Endothelial cell of umbilical vein (primary cell): ENCODE results near the gene ZNF664. TPM values are rescaled to one million over a fixed set of nuclear protein-coding genes. Genes with fewer than 3 reads are reported as not detected.

Experiments used
- BruUV-seq: library from RNA; stranded (reverse); fragments of 400-500 nt; replicated peaks from 2 replicates; lab custom pipeline; 2021; lab: Mats Ljungman, UMichigan
- CTCF ChIA-PET: fragments of 300-600, 350-600 bp; sonication (Branson Sonifier 250); formaldehyde crosslinking; loops from one replicate; lab custom pipeline; 2021; ENCODE audit warnings: antibody characterized with exemption, inconsistent platforms; lab: Charles Lee
- POLR2A ChIA-PET: fragments of 300-600, 350-600 bp; sonication (Branson Sonifier 250); formaldehyde crosslinking; loops from one replicate; lab custom pipeline; 2021; ENCODE audit warnings: antibody characterized with exemption, inconsistent platforms; lab: Charles Lee
- DNase-seq: peaks from one replicate; pipeline ENCODE4 v3.0.0-alpha.2; 2011; ENCODE audit warnings: low read depth, low spot score
- FAIRE-seq: peaks from 2 replicates; lab custom pipeline; 2011; peaks lifted over from hg19 to GRCh38; lab: Jason Lieb, UNC
- H2AFZ ChIP-seq: 2 replicates; pipeline ENCODE4 v1.6.0; 2012; ENCODE audit warnings: low read depth, low read length, control low read depth, inconsistent platforms
- H3K27ac ChIP-seq: 2 replicates; pipeline ENCODE4 v1.5.1; 2011; ENCODE audit warnings: low read depth, mild to moderate bottlenecking, control low read depth, low read length, moderate library complexity; ENCODE audit not compliant: insufficient read depth
- H3K27me3 ChIP-seq, 2 experiments: 2 replicates each; pipeline versions ENCODE4 v1.6.0 to v1.6.1; 2011; ENCODE audit warnings: low read length in 2 of 2, mixed read lengths in 1 of 2; ENCODE audit not compliant: control insufficient read depth in 2 of 2, insufficient read depth in 2 of 2
- H3K36me3 ChIP-seq, 2 experiments: 2 replicates in 1 of 2; 3 replicates in 1 of 2; pipeline ENCODE4 v1.5.1; 2011; ENCODE audit warnings: low read length in 2 of 2, mild to moderate bottlenecking in 1 of 2, moderate library complexity in 1 of 2; ENCODE audit not compliant: control insufficient read depth in 2 of 2, insufficient read depth in 2 of 2; ENCODE audit errors: extremely low read depth in 1 of 2
- H3K4me1 ChIP-seq: 3 replicates; pipeline ENCODE4 v1.5.1; 2011; ENCODE audit warnings: mild to moderate bottlenecking, low read length; ENCODE audit not compliant: control insufficient read depth, insufficient read depth; ENCODE audit errors: extremely low read depth
- H3K4me2 ChIP-seq: 2 replicates; pipeline ENCODE4 v1.6.1; 2011; ENCODE audit warnings: low read length, control low read depth, mixed read lengths; ENCODE audit not compliant: insufficient read depth
- H3K4me3 ChIP-seq, 3 experiments: fragments of 200-600 bp in 1 of 3; sonication (generic), shearing (Covaris generic) in 1 of 3; replicated peaks in 1 of 3; 2 replicates each; pipeline ENCODE4 v1.5.1; 2011 to 2016; ENCODE audit warnings: control low read depth in 3 of 3, low read length in 3 of 3, mild to moderate bottlenecking in 2 of 3, inconsistent platforms in 1 of 3, low read depth in 1 of 3, moderate library complexity in 1 of 3; ENCODE audit not compliant: insufficient read depth in 1 of 3
- H3K79me2 ChIP-seq: 2 replicates; pipeline ENCODE4 v1.6.0; 2012; ENCODE audit warnings: low read length, inconsistent platforms; ENCODE audit not compliant: control insufficient read depth, insufficient read depth
- H3K9ac ChIP-seq: replicated peaks from 2 replicates; pipeline ENCODE3; 2011; ENCODE audit warnings: low read length, control low read depth; ENCODE audit not compliant: insufficient read depth; ENCODE audit errors: extremely low read depth
- H3K9me1 ChIP-seq: replicated peaks from 3 replicates; pipeline ENCODE4 v1.6.0; 2011; ENCODE audit warnings: mild to moderate bottlenecking, low read length; ENCODE audit not compliant: control insufficient read depth, insufficient read depth; ENCODE audit errors: extremely low read depth
- H3K9me3 ChIP-seq: replicated peaks from 2 replicates; pipeline ENCODE4 v1.5.1; 2012; ENCODE audit warnings: low read length, inconsistent platforms; ENCODE audit not compliant: control insufficient read depth, insufficient read depth
- H4K20me1 ChIP-seq: replicated peaks from 2 replicates; pipeline ENCODE3; 2011; ENCODE audit warnings: mild to moderate bottlenecking, low read length; ENCODE audit not compliant: control insufficient read depth, insufficient read depth; ENCODE audit errors: extremely low read depth
- EZH2 ChIP-seq: IDR thresholded peaks from 2 replicates; pipeline ENCODE4 v1.6.1; 2012; ENCODE audit warnings: borderline replicate concordance, low read depth, mild to moderate bottlenecking, moderate library complexity, low read length, inconsistent platforms; ENCODE audit not compliant: severe bottlenecking
- FOS ChIP-seq: IDR thresholded peaks from 2 replicates; pipeline ENCODE4 v1.6.1; 2011; ENCODE audit warnings: mild to moderate bottlenecking, low read length, moderate library complexity, borderline replicate concordance; ENCODE audit not compliant: insufficient read depth
- GATA2 ChIP-seq: IDR thresholded peaks from 2 replicates; pipeline ENCODE4 v1.7.0; 2011; ENCODE audit warnings: low read depth, mild to moderate bottlenecking, moderate library complexity, mixed read lengths, low read length; ENCODE audit not compliant: insufficient read length, insufficient read depth
- JUN ChIP-seq: IDR thresholded peaks from 2 replicates; pipeline ENCODE4 v1.6.1; 2011; ENCODE audit warnings: borderline replicate concordance, low read depth; ENCODE audit not compliant: insufficient read length, insufficient read depth
- MYC ChIP-seq: IDR thresholded peaks from one replicate; pipeline ENCODE4 v1.6.1; 2011; ENCODE audit warnings: mild to moderate bottlenecking, low read depth, low read length
- POLR2A ChIP-seq: IDR thresholded peaks from 2 replicates; pipeline ENCODE4 v1.6.1; 2012; ENCODE audit warnings: low read depth, mild to moderate bottlenecking, control low read depth, low read length
- POLR2AphosphoS5 ChIP-seq: IDR thresholded peaks from 2 replicates; pipeline ENCODE4 v1.6.1; 2012; ENCODE audit warnings: low read depth, mild to moderate bottlenecking, control low read depth, low read length, moderate library complexity; ENCODE audit not compliant: insufficient read depth
- dilution Hi-C: fragments of 300-500 bp; cut with MboI; formaldehyde crosslinking; loops from one replicate; pipeline ENCODE4 v1.15.0; 2019; ENCODE audit warnings: low sequenced_read_pairs; ENCODE audit not compliant: extremely low pct_ligation_motif_present
- intact Hi-C: fragments of 100-400 bp; cut with micrococcal nuclease; formaldehyde crosslinking; loops from one replicate; pipeline ENCODE4 v1.10.0; 2022
- polyA plus RNA-seq, 4 experiments: library from polyadenylated mRNA; depleted of rRNA in 3 of 4; stranded (reverse) in 3 of 4; unstranded in 1 of 4; fragments of >200 nt; gene quantifications; 2 replicates each; pipeline versions ENCODE4 v1.2.1 to v1.2.3, GENCODE V29; 2011 to 2012; ENCODE audit warnings: missing spikeins in 1 of 4
- total RNA-seq: library from RNA; stranded (reverse); gene quantifications from 2 replicates; pipeline ENCODE4 v1.2.3, GENCODE V29; 2021
- TF ChIP-seq, protein P1 (sequence below): IDR thresholded peaks from 2 replicates; pipeline ENCODE4 v1.6.1; 2011; ENCODE audit not compliant: insufficient read depth, insufficient read length
- TF ChIP-seq, protein P2 (sequence below), 2 donors: IDR thresholded peaks; 1 replicate in 1 of 2; 2 replicates in 1 of 2; pipeline ENCODE4 v1.5.1; 2011; ENCODE audit warnings: low read length in 2 of 2, mild to moderate bottlenecking in 2 of 2, moderate library complexity in 2 of 2, control low read depth in 1 of 2, inconsistent platforms in 1 of 2, low read depth in 1 of 2; ENCODE audit not compliant: insufficient read depth in 1 of 2; ENCODE audit errors: extremely low read depth in 1 of 2

Gene ZNF664
- total and polyA plus RNA-seq, 2 donors (not counting 3 experiments of a cell fraction or from before 2014, with no cell fraction given) = 29.8 to 71.3 TPM

DNA sequence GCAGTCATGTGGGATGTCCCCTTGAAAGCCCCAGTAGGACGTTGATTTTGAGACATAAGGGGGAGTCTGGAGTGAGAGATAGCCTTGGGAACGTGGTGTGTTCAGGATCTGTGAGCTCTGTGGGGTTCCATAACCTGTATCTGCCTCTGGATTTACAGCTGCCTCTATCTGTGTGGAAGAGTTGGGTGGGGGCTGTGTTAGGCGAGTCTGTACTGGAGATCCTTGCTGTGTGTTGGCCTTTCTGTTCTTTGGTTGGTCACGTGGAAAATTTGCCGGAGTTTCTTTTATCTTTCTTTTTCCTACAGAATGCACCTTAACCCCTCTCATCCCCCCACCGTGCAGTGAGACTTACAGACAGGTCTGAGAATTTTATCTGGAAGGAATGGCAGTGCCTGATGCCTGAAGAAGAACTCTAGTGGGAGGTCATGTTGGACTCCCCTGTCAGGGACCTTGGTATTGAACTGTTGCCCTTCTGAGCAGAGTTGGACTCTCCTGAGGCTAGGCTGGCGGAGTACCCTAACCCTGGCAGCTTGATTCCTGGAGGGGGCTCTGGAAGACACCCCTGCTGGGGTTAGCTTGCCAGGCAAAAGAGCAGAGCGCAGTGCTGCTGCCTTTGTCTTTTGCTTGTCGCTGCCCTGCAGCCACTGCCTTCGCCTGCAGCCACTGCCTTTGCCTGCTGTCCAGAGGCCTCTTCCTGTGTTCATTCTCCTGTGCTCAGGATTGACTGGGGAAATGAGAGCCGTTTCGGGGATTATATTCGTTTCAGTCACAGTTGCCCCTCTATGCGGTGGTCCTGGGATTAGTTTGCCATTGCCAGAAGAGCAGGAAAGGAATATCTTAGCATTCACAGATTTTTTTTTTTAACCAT is 34.1 kb downstream of the ZNF664 start:
- no peak for FAIRE-seq
- H3K4me1 ChIP-seq = no peaks in the 10 kb centered on the region
- POLR2A ChIA-PET = no interaction called here
- H3K4me3 ChIP-seq = no peak overlapping the region
- H3K27ac ChIP-seq = no peak overlapping the region
- intact Hi-C loops = no loop called here
- H3K79me2 ChIP-seq = no peaks in the 10 kb centered on the region
- H3K4me2 ChIP-seq = no peak overlapping the region
- no peaks in the 10 kb centered on the region for H3K9me1 ChIP-seq
- BruUV-seq = no TSS peak
- H3K9me3 ChIP-seq = no peaks in the 10 kb centered on the region
- no peak for DNase-seq
- peaks cover 9 to 12% of the 10 kb centered on the region in 2 experiments for H3K36me3 ChIP-seq
- CTCF ChIA-PET = interaction anchor here (1.8 kb wide), 1 partner anchor 25 kb away, joined by 6 read pairs; no protein-coding TSS in a partner anchor
- H3K27me3 ChIP-seq = no peaks in the 10 kb centered on the region
- no peaks in the 10 kb centered on the region for H4K20me1 ChIP-seq
- no peak overlapping the region for H3K9ac ChIP-seq
- TF ChIP-seq EZH2 (no peak), GATA2 (no peak), POLR2AphosphoS5 (no peak), POLR2A (no peak), JUN (no peak), MYC (no peak), FOS (no peak)
- TF ChIP-seq, protein P1, sequence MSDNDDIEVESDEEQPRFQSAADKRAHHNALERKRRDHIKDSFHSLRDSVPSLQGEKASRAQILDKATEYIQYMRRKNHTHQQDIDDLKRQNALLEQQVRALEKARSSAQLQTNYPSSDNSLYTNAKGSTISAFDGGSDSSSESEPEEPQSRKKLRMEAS = no peak
- TF ChIP-seq, protein P2, sequence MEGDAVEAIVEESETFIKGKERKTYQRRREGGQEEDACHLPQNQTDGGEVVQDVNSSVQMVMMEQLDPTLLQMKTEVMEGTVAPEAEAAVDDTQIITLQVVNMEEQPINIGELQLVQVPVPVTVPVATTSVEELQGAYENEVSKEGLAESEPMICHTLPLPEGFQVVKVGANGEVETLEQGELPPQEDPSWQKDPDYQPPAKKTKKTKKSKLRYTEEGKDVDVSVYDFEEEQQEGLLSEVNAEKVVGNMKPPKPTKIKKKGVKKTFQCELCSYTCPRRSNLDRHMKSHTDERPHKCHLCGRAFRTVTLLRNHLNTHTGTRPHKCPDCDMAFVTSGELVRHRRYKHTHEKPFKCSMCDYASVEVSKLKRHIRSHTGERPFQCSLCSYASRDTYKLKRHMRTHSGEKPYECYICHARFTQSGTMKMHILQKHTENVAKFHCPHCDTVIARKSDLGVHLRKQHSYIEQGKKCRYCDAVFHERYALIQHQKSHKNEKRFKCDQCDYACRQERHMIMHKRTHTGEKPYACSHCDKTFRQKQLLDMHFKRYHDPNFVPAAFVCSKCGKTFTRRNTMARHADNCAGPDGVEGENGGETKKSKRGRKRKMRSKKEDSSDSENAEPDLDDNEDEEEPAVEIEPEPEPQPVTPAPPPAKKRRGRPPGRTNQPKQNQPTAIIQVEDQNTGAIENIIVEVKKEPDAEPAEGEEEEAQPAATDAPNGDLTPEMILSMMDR (IDR thresholded peaks at IDR 0.05; ENCODE audit: extremely low read depth in 1 of 2, insufficient read depth in 1 of 2, low read depth in 1 of 2, low read length in 2 of 2) = no peak
- dilution Hi-C loops = no loop called here
- H2AFZ ChIP-seq = no peak overlapping the region
